Progenitor cell of endocrine pancreas (in vitro differentiated cells): ENCODE data around the gene DTNBP1. TPM values are rescaled to one million over a fixed set of nuclear protein-coding genes. Genes with fewer than 3 reads are reported as not detected.

Source experiments
- DNase-seq: peaks from one replicate; pipeline ENCODE4 v3.0.0; 2021; ENCODE audit warnings: low spot score; ENCODE audit not compliant: unreplicated experiment
- H3K27ac Mint-ChIP-seq: 2 replicates; pipeline ENCODE4 v1.8.0; 2021; ENCODE audit warnings: mild to moderate bottlenecking, moderate library complexity, mixed read lengths
- H3K27me3 Mint-ChIP-seq: 2 replicates; pipeline ENCODE4 v1.8.0; 2021; ENCODE audit warnings: mixed read lengths
- H3K36me3 Mint-ChIP-seq: 2 replicates; pipeline ENCODE4 v1.8.0; 2022; ENCODE audit warnings: mixed read lengths; ENCODE audit not compliant: insufficient read depth
- H3K4me1 Mint-ChIP-seq: 2 replicates; pipeline ENCODE4 v1.8.0; 2021; ENCODE audit warnings: low read depth, mixed read lengths
- H3K4me3 Mint-ChIP-seq: 2 replicates; pipeline ENCODE4 v1.8.0; 2021; ENCODE audit warnings: low read depth, mild to moderate bottlenecking, moderate library complexity, mixed read lengths
- H3K9me3 Mint-ChIP-seq: 2 replicates; pipeline ENCODE4 v1.8.0; 2021; ENCODE audit warnings: low read depth, mixed read lengths
- CTCF ChIP-seq: fragments of 200-600 bp; sonication (generic); IDR thresholded peaks from one replicate; pipeline ENCODE4 v1.5.0; 2021; ENCODE audit warnings: antibody characterized with exemption, mild to moderate bottlenecking; ENCODE audit not compliant: unreplicated experiment
- total RNA-seq: library from RNA; stranded (reverse); gene quantifications from 2 replicates; pipeline ENCODE4 v1.2.1, GENCODE V29; 2021

The DTNBP1 gene
- total RNA-seq, 1 donor from 2014 or later: 17.7 TPM

GRCh38 chr6:15698471-15698870 lies 35.6 kb upstream of the DTNBP1 start:
- peaks cover 2% of the 10 kb centered on the region for H3K36me3 Mint-ChIP-seq
- H3K27ac Mint-ChIP-seq: no peak overlapping the region
- H3K4me1 Mint-ChIP-seq: peaks cover 3% of the 10 kb centered on the region
- DNase-seq: no peak
- no peak overlapping the region for H3K4me3 Mint-ChIP-seq
- TF ChIP-seq CTCF: no peak
- H3K9me3 Mint-ChIP-seq: peaks cover 7% of the 10 kb centered on the region
- H3K27me3 Mint-ChIP-seq: peaks cover 19% of the 10 kb centered on the region

- DNase-seq: no peak
Measured at GRCh38 chr6:15697895-15698294, 35.1 kb upstream of the DTNBP1 start.

GRCh38 chr6:15691250-15691869 lies 28.5 kb upstream of the DTNBP1 start:
- Mint-ChIP-seq H3K36me3 (no peaks in the 10 kb centered on the region), H3K4me1 (peaks cover 11% of the 10 kb centered on the region), H3K4me3 (no peak overlapping the region), H3K27ac (no peak overlapping the region), H3K27me3 (peaks cover 13% of the 10 kb centered on the region), H3K9me3 (no peaks in the 10 kb centered on the region)
- TF ChIP-seq CTCF: peak; percentile 100
- peak; percentile 65 for DNase-seq

More at GRCh38 chr6:15697895-15698294, 35.1 kb upstream of the DTNBP1 start:
- peaks cover 19% of the 10 kb centered on the region for H3K27me3 Mint-ChIP-seq
- no peak overlapping the region for H3K4me3 Mint-ChIP-seq
- TF ChIP-seq CTCF: no peak
- H3K4me1 Mint-ChIP-seq: peaks cover 3% of the 10 kb centered on the region
- peaks cover 4% of the 10 kb centered on the region for H3K9me3 Mint-ChIP-seq
- no peaks in the 10 kb centered on the region for H3K36me3 Mint-ChIP-seq
- no peak overlapping the region for H3K27ac Mint-ChIP-seq

- no peak for TF ChIP-seq CTCF
- H3K27me3 Mint-ChIP-seq: peaks cover 15% of the 10 kb centered on the region
- no peak overlapping the region for H3K4me3 Mint-ChIP-seq
- no peak overlapping the region for H3K27ac Mint-ChIP-seq
- H3K9me3 Mint-ChIP-seq: no peaks in the 10 kb centered on the region
- peaks cover 11% of the 10 kb centered on the region for H3K4me1 Mint-ChIP-seq
- H3K36me3 Mint-ChIP-seq: no peaks in the 10 kb centered on the region
- DNase-seq: no peak
Measured at GRCh38 chr6:15690510-15690909, 27.7 kb upstream of the DTNBP1 start.

- Mint-ChIP-seq H3K27ac (no peak overlapping the region), H3K4me1 (peaks cover 11% of the 10 kb centered on the region), H3K27me3 (peaks cover 10% of the 10 kb centered on the region), H3K9me3 (no peaks in the 10 kb centered on the region), H3K4me3 (no peak overlapping the region), H3K36me3 (no peaks in the 10 kb centered on the region)
- TF ChIP-seq CTCF: no peak
- DNase-seq: no peak
Measured at GRCh38 chr6:15689586-15690482, 27.0 kb upstream of the DTNBP1 start.
